IPS DF 6.9 (cell line): ENCODE measurements around the gene ATRN.

ENCODE experiments used
- DNase-seq: peaks from one replicate; pipeline ENCODE4 v3.0.0-alpha.2; 2013; ENCODE audit warnings: low read depth, low spot score
- H3K27ac ChIP-seq: one replicate; pipeline ENCODE4 v1.5.1; 2013; ENCODE audit warnings: low read length, control low read depth
- H3K27me3 ChIP-seq: 2 replicates; pipeline ENCODE4 v1.6.1; 2013; ENCODE audit warnings: mild to moderate bottlenecking, low read length; ENCODE audit not compliant: control insufficient read depth, insufficient read depth
- H3K36me3 ChIP-seq: 2 replicates; pipeline ENCODE4 v1.6.1; 2013; ENCODE audit warnings: low read length; ENCODE audit not compliant: control insufficient read depth, insufficient read depth
- H3K4me1 ChIP-seq: 2 replicates; pipeline ENCODE4 v1.6.1; 2013; ENCODE audit warnings: low read length; ENCODE audit not compliant: control insufficient read depth, insufficient read depth
- H3K4me3 ChIP-seq: 2 replicates; pipeline ENCODE4 v1.5.1; 2013; ENCODE audit warnings: mild to moderate bottlenecking, low read length
- H3K9me3 ChIP-seq: 2 replicates; pipeline ENCODE4 v1.6.1; 2013; ENCODE audit warnings: low read length, inconsistent platforms; ENCODE audit not compliant: control insufficient read depth, insufficient read depth
- WGBS: extraction: QIAGEN DNeasy Blood & Tissue Kit; methylation state at CpG from one replicate; pipeline ENCODE4 v1.1.7; 2013; ENCODE audit warnings: mixed read lengths, missing lambda C conversion rate; ENCODE audit not compliant: insufficient read length, insufficient coverage; 5-methylcytosine and 5-hydroxymethylcytosine counted together

Gene ATRN

DNA sequence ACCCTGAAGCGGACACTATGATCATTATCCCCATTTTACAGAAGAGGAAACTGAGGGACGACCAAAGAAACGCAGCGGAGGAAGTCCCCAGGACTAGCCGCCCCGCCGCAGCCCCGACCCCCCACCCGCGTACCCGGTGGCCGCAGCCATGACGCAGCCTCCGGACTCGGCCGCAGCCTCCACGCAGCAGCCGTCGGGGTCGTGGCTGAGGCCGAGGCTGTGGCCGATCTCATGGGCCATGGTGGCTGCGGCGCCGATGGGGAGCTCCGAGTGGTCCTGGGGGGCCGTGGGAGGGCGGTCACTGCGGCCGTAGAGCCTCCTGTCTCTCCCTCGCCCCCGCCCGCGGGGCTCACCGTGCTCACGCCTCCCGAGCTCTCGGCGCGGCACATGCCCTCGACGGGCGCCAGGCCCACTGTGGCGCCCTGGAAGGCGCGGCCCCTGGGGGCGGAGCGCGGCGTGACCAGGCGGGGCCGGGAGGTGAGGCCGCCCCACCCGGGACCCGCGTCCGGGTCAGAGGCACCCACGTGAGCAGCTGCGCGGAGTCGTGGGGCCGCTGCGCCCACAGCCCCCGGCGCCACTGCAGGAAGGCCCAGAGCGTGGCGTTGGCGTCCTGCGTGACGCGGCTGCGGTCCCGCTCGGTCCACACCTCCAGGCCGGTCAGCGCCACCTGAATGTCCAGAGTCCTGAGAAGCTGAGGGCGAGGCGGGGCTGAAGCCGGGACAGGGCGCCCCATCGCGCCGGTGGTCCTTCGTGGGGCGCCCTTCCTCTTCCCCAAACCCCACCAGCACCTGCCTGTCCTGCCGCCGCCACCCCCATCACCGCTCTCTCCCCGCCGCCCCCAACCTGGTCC lies 202.6 kb downstream of the ATRN start:
- no peak for DNase-seq
- Histone ChIP-seq H3K4me3 (no peak overlapping the region), H3K9me3 (no peaks in the 10 kb centered on the region), H3K27ac (no peak overlapping the region), H3K4me1 (no peaks in the 10 kb centered on the region; the same call in 1 of the 2 replicates), H3K36me3 (no peaks in the 10 kb centered on the region; the same call in 1 of the 2 replicates), H3K27me3 (peaks cover 11% of the 10 kb centered on the region; the same call in 1 of the 2 replicates)
- no CpG with 5 or more reads among the region's 90 CpGs for WGBS

- Histone ChIP-seq H3K4me3 (no peak overlapping the region), H3K36me3 (no peaks in the 10 kb centered on the region; the same call in 1 of the 2 replicates), H3K9me3 (no peaks in the 10 kb centered on the region), H3K4me1 (no peaks in the 10 kb centered on the region; the same call in 1 of the 2 replicates), H3K27me3 (peaks cover 11% of the 10 kb centered on the region; the same call in 1 of the 2 replicates), H3K27ac (no peak overlapping the region)
- no peak for DNase-seq
- WGBS: no CpG with 5 or more reads among the region's 10 CpGs
Observed at GRCh38 chr20:3674447-3674846, 203.6 kb downstream of the ATRN start.

DNA sequence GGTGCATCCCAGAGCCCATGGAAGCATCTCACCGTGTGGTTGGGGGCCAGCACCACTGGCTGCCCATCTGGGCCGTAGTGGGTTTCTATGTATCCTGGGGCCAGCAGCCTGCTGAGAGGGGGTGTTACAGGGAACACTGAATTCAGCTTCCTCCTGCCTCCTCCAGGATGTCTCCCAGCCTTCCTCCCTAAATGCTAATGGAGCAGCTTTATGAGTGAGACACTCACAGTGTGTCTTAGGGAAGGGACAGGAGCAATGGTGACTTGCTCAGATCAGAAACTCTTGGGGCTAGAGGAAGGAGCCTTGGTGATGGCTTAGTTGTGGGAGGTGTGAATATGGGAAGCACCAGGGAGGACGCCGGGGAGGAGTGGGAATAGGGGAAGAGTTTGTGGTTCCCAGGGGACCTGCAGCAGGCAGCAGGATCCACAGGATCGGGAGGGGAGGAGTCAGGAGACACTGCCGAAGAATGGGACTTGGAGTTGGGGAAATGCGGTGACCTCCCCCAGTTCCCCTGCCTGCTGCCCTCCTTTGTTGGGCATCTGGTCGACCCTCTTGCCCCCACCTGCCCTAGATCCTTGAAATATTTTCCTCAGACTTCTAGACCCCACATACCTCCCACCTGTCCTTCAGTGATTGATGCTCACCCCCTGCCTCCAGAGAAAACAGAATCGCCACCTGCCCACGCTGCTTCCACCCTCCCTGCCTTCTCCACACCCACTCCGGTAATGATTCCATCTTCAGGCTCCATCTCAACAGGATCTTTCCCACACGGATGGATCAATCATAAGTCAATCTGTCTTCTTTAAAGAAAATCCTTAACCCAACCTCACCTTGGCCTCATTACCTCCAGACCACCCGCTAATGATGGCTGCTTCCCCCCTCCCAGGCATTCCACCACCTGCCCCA lies 204.4 kb downstream of the ATRN start:
- H3K36me3 ChIP-seq: no peaks in the 10 kb centered on the region; the same call in 1 of the 2 replicates
- H3K4me1 ChIP-seq: peaks cover under 1% of the 10 kb centered on the region; the same call in 1 of the 2 replicates
- H3K4me3 ChIP-seq: no peak overlapping the region
- H3K9me3 ChIP-seq: no peaks in the 10 kb centered on the region
- no CpG with 5 or more reads among the region's 13 CpGs for WGBS
- no peak overlapping the region for H3K27ac ChIP-seq
- DNase-seq: no peak
- H3K27me3 ChIP-seq: peaks cover 11% of the 10 kb centered on the region; the same call in 1 of the 2 replicates

DNA sequence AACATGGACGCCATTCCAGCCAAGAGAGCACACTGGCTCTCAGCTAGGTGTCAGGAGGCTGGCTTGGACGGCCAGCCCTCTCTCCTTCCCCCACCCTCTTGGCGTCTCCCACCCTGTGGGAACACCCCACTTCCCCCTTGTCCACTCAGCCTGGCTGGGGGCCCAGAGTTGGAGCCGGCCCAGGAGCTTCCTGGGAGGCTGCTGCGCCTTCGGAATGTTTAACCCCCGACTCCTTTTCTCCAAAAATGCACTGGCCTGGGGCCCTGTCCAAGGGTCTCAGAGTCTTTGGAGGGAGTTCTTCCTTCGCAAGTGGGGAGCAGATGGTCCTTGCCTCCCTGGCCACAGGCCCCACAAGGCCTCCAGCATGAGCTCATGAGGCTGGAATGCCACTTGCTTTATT lies 206.9 kb downstream of the ATRN start:
- no peak overlapping the region for H3K4me3 ChIP-seq
- no peaks in the 10 kb centered on the region; the same call in 1 of the 2 replicates for H3K36me3 ChIP-seq
- no peaks in the 10 kb centered on the region for H3K9me3 ChIP-seq
- peaks cover 7% of the 10 kb centered on the region; the same call in 1 of the 2 replicates for H3K4me1 ChIP-seq
- no peak for DNase-seq
- H3K27me3 ChIP-seq: peaks cover 4% of the 10 kb centered on the region; the same call in 1 of the 2 replicates
- no peak overlapping the region for H3K27ac ChIP-seq
- no CpG with 5 or more reads among the region's 8 CpGs for WGBS

GRCh38 chr20:3678198-3678597 lies 207.4 kb downstream of the ATRN start:
- Histone ChIP-seq H3K9me3 (no peaks in the 10 kb centered on the region), H3K27me3 (no peaks in the 10 kb centered on the region), H3K27ac (no peak overlapping the region), H3K36me3 (no peaks in the 10 kb centered on the region), H3K4me1 (peaks cover 7% of the 10 kb centered on the region; the same call in 1 of the 2 replicates), H3K4me3 (no peak overlapping the region)
- DNase-seq: no peak
- no CpG with 5 or more reads among the region's 2 CpGs for WGBS

- no peak overlapping the region for H3K27ac ChIP-seq
- no peaks in the 10 kb centered on the region for H3K36me3 ChIP-seq
- H3K27me3 ChIP-seq: no peaks in the 10 kb centered on the region
- H3K4me1 ChIP-seq: peaks cover 7% of the 10 kb centered on the region; the same call in 1 of the 2 replicates
- no CpG with 5 or more reads among the region's 14 CpGs for WGBS
- H3K4me3 ChIP-seq: no peak overlapping the region
- H3K9me3 ChIP-seq: no peaks in the 10 kb centered on the region
- DNase-seq: no peak
Observed at GRCh38 chr20:3678856-3679720, 208.3 kb downstream of the ATRN start.

- DNase-seq: no peak
- Histone ChIP-seq H3K36me3 (no peaks in the 10 kb centered on the region), H3K27me3 (no peaks in the 10 kb centered on the region), H3K27ac (no peak overlapping the region), H3K4me1 (peaks cover 9% of the 10 kb centered on the region), H3K4me3 (no peak overlapping the region), H3K9me3 (no peaks in the 10 kb centered on the region)
- WGBS: no CpG with 5 or more reads among the region's 18 CpGs
Observed at GRCh38 chr20:3679749-3680700, 209.2 kb downstream of the ATRN start.

DNA sequence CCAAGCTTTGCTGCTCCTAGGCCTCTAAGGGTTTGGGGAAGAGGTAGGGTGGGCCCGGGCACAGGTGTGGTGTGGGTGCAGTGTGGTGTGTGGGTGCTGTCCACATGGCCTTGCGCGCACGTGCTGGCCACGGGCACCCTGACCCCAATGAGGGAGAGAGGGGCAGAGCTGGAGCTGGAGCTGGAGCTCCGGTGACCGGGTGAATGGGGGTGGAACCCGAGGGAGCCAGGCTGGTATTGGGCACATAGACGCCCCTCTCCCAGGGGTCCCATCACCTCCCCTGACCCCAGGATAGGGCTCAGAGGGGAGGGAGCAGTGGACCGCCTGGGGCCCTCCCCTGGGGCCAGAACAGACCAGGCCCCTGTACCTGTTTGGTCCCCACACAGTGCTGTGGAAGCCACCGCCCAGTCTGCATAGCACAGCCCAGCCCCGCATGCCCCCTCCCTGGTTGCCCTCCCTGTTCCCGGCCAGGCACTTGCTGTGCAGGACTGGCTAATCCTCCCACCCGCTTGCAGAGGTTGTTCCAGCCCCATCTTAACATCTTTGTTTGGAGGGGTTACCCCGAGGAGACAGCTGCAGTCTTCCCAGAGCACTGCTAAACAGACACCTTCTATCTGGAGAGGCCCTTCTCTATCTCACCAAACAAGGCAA lies 210.0 kb downstream of the ATRN start:
- Histone ChIP-seq H3K4me1 (peaks cover 11% of the 10 kb centered on the region), H3K27me3 (no peaks in the 10 kb centered on the region), H3K36me3 (no peaks in the 10 kb centered on the region), H3K9me3 (no peaks in the 10 kb centered on the region), H3K4me3 (peak overlapping the region; percentile 46; the same call in 1 of the 2 replicates), H3K27ac (no peak overlapping the region)
- DNase-seq: no peak
- no CpG with 5 or more reads among the region's 15 CpGs for WGBS
